ENCODE results near the gene UMOD.

The UMOD gene

DNA sequence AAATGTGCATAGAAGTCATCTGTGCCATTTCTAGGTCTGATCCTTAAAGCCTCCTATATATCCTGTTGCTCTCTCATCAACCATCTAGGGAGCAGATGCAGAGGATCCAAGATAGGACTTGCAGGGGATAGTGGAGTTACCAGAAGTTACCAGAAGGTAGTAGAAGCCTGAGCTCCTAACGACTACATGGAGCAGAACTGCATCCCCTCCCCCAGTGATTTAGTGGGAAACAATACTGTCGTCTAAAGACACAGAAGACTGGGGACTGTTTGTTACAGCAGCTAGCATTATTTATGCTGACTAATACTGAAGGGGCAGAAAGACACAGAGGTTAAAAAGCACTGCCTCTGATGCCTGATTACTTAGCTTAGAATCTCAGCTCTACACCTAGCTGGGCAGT lies 41.0 kb downstream of the UMOD start:
- TF ChIP-seq, protein P1, sequence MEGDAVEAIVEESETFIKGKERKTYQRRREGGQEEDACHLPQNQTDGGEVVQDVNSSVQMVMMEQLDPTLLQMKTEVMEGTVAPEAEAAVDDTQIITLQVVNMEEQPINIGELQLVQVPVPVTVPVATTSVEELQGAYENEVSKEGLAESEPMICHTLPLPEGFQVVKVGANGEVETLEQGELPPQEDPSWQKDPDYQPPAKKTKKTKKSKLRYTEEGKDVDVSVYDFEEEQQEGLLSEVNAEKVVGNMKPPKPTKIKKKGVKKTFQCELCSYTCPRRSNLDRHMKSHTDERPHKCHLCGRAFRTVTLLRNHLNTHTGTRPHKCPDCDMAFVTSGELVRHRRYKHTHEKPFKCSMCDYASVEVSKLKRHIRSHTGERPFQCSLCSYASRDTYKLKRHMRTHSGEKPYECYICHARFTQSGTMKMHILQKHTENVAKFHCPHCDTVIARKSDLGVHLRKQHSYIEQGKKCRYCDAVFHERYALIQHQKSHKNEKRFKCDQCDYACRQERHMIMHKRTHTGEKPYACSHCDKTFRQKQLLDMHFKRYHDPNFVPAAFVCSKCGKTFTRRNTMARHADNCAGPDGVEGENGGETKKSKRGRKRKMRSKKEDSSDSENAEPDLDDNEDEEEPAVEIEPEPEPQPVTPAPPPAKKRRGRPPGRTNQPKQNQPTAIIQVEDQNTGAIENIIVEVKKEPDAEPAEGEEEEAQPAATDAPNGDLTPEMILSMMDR (conservative IDR thresholded peaks at IDR 0.05; ENCODE audit: low read depth, low read length): no peak
- DNase-seq (ENCODE audit: low read depth): no peak
- H3K4me3 ChIP-seq (ENCODE audit: low read depth, low read length): no peak overlapping the region

DNA sequence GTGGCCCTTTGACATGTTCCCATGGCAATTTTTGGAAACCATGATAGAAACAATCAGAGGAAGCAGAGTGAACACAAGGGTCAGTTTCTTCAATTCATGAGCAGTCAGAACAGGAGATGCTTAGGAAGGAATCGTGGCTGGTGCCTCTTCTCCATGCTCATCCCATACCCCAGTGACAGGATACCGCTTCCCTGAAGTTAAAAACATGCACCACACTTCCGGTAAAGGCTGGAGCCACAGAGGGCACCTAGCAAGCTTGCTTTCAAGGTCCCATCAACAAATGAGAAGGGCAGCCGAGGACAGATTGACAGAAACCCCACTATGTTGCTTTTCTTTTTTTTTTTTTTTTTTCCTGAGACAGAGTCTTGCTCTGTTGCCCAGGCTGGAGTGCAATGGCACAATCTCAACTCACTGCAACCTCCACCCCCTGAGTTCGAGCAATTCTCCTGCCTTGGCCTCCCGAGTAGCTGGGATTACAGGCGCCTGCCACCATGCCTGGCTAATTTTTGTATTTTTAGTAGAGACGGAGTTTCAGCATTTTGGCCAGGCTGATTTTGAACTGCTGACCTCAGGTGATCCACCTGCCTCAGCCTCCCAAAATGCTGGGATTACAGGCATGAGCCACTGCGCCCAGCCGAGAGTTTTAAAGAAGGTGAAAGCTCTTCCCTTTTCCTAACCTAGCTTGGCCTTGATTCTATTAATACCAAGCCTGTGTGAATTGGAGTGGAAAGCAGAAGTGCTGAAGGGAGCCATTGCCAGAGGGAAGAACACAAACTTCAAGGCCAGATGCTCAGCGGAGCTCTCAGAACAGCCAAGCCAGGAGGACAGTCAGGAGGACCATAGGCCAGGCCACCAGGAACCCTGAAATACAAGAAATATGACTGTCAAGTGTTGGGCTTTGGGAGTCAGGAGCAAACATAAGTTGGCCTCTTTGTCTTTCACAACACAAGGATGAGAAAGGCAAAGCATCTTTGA lies 41.8 kb downstream of the UMOD start:
- TF ChIP-seq, protein P1 (conservative IDR thresholded peaks at IDR 0.05; ENCODE audit: low read depth, low read length): no peak
- H3K4me3 ChIP-seq (ENCODE audit: low read depth, low read length): no peak overlapping the region
- no peak for DNase-seq (ENCODE audit: low read depth)

DNA sequence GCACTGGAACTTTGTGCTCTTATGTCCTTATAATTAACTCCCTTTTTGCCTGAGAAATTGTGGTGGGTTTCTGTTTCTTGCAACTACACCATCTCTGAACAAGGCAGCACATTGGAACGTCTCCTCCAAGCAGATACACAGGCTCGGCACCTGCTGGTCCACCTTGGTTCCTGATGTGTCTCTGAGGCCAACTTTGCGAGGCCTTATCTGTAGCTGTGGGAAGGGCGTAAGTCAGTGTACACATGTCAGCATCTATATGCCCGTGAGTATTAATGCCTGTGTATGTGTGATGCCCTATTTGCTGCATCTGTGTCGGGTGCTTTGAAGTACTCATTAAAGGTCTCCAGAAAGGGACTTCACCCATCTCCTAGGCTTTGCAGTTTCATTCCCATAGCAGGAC lies 42.7 kb downstream of the UMOD start:
- TF ChIP-seq, protein P1 (conservative IDR thresholded peaks at IDR 0.05; ENCODE audit: low read depth, low read length): no peak
- DNase-seq (ENCODE audit: low read depth): no peak
- H3K4me3 ChIP-seq (ENCODE audit: low read depth, low read length): no peak overlapping the region

DNA sequence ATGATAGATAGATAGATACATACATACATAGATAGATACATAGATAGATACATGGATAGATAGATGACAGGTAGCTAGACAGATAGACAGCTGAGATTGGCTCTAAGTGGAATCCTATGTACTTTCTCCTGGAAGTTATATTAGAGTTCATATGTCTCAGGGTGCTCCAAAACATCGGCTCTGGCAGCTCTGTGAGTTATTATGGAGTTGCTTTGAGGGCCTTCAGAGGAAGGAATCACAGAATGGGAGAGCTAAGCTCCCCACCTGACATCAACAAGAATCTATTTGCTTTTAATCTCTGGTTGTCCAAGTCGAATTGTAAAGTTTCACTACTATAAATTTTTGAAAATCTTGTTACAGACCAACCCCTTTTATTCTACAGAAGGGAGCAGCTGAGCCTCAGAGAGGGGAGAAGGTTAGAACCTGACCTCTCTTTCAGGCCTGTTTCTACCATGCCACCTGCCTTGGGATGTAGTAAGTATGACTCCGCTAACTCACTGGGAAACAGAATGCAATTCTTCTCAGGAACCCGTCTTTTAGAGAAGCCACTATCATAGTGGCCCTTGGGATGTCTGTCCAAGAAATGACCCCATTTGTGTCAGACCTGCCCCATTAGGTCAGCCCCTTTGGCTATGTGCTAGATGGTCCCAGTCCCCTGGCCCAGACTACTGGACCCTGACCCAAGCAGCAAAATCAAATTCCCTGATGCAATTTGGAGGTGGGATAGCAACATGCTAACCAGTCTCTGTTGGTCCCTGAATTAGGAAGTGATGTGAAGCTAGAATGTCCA lies 43.5 kb downstream of the UMOD start:
- H3K4me3 ChIP-seq (ENCODE audit: low read depth, low read length): no peak overlapping the region
- TF ChIP-seq, protein P1 (conservative IDR thresholded peaks at IDR 0.05; ENCODE audit: low read depth, low read length): no peak

DNA sequence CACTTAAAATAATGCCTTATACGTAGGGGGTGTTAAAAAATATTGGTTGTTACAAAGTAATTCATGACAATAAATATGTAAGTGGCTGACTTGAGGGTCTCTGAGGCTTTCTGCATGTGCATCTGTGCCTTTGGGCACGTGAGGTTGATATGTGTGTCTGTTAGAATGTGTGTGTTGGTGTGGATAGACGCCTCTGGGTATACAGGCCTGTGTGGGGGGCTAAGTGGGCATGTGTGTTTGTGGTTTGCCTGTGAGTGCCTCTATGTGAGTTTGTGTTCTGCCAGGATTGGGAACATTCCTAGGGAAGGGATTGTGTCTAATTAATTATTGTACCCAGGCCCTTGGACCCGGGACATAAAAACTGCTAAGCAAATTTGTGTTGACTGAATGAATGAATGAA lies 44.2 kb downstream of the UMOD start:
- no peak for DNase-seq (ENCODE audit: low read depth)
- no peak overlapping the region for H3K4me3 ChIP-seq (ENCODE audit: low read depth, low read length)
- TF ChIP-seq, protein P1 (conservative IDR thresholded peaks at IDR 0.05; ENCODE audit: low read depth, low read length): no peak

More for the DNA sequence above, 43.5 kb downstream of the UMOD start:
- no peak for DNase-seq (ENCODE audit: low read depth)

DNA sequence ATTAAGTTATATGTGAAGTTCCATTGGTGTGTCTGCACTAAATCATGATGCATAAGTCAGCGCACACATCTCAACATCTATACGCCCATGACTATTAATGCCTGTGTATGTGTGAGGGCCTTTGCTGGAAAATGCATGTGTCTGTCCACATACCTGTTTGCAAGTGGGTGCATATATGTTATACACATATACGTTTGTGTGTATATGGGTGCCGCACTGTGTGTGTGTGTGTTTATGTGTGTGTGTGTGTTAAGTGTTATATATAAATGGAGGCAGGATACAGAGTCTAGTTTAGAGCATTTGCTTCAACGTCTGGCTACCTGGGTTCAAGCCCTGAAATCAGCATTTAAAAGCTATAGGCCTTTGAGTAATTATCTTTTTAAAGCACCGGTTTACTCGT lies 44.7 kb downstream of the UMOD start:
- no peak for DNase-seq (ENCODE audit: low read depth)
- no peak overlapping the region for H3K4me3 ChIP-seq (ENCODE audit: low read depth, low read length)
- TF ChIP-seq, protein P1 (conservative IDR thresholded peaks at IDR 0.05; ENCODE audit: low read depth, low read length): no peak
